DOHH2 (cell line): ENCODE results near the gene EPB41L3.
"Not testable (repeated sequence)": the region's sequence is repeated elsewhere in the genome, so short reads cannot be mapped to it uniquely, and the experiment has no call there.

ENCODE experiments used
- H3F3A ChIP-seq: fragments of 200-600 bp; sonication (generic), shearing (Covaris generic); 2 replicates; pipeline ENCODE4 v1.6.0; 2016; ENCODE audit warnings: antibody characterized with exemption, mild to moderate bottlenecking; ENCODE audit not compliant: control insufficient read depth, insufficient read depth
- H3K27ac ChIP-seq: fragments of 200-600 bp; sonication (generic); 2 replicates; pipeline ENCODE4 v1.5.1; 2014; ENCODE audit warnings: low read depth, mild to moderate bottlenecking, low read length, moderate library complexity
- H3K27me3 ChIP-seq: fragments of 200-600 bp; sonication (generic); 2 replicates; pipeline ENCODE4 v1.6.1; 2014; ENCODE audit warnings: mild to moderate bottlenecking, low read length, mixed read lengths; ENCODE audit not compliant: control insufficient read depth
- H3K36me3 ChIP-seq: fragments of 200-600 bp; sonication (generic); 2 replicates; pipeline ENCODE4 v1.6.1; 2014; ENCODE audit warnings: mild to moderate bottlenecking, low read length, moderate library complexity, mixed read lengths; ENCODE audit not compliant: control insufficient read depth
- H3K4me1 ChIP-seq: fragments of 200-600 bp; sonication (generic); 2 replicates; pipeline ENCODE4 v1.6.1; 2014; ENCODE audit warnings: mild to moderate bottlenecking, low read length, mixed read lengths; ENCODE audit not compliant: control insufficient read depth
- H3K4me2 ChIP-seq: fragments of 200-600 bp; sonication (generic); 2 replicates; pipeline ENCODE4 v1.6.0; 2014; ENCODE audit warnings: mild to moderate bottlenecking, low read length, moderate library complexity
- H3K4me3 ChIP-seq: fragments of 200-600 bp; sonication (generic); 2 replicates; pipeline ENCODE4 v1.5.1; 2014; ENCODE audit warnings: mild to moderate bottlenecking, low read length, mixed read lengths
- H3K79me2 ChIP-seq: fragments of 200-600 bp; sonication (generic); 2 replicates; pipeline ENCODE4 v1.6.1; 2014; ENCODE audit warnings: mild to moderate bottlenecking, low read length, mixed read lengths; ENCODE audit not compliant: control insufficient read depth
- H3K9me2 ChIP-seq: fragments of 200-600 bp; sonication (generic); replicated peaks from 2 replicates; pipeline ENCODE4 v1.6.1; 2014; ENCODE audit warnings: mild to moderate bottlenecking, low read length, mixed read lengths; ENCODE audit not compliant: control insufficient read depth
- H3K9me3 ChIP-seq: fragments of 200-600 bp; sonication (generic); 2 replicates; pipeline ENCODE4 v1.6.1; 2014; ENCODE audit warnings: antibody characterized with exemption, low read length, mixed read lengths; ENCODE audit not compliant: control insufficient read depth, insufficient read depth
- H4K20me1 ChIP-seq: fragments of 200-600 bp; sonication (generic); 2 replicates; pipeline ENCODE4 v1.6.0; 2014; ENCODE audit warnings: low read depth, mild to moderate bottlenecking, antibody characterized with exemption, low read length, moderate library complexity; ENCODE audit not compliant: control insufficient read depth, insufficient read depth
- CTCF ChIP-seq: fragments of 200-600 bp; sonication (generic); IDR thresholded peaks from one replicate; pipeline ENCODE4 v1.5.1; 2014; ENCODE audit warnings: antibody characterized with exemption, mild to moderate bottlenecking, low read depth, low read length; ENCODE audit not compliant: poor library complexity, severe bottlenecking
- EZH2phosphoT487 ChIP-seq: fragments of 200-600 bp; sonication (generic); IDR thresholded peaks from 2 replicates; pipeline ENCODE4 v1.6.1; 2017; ENCODE audit warnings: borderline replicate concordance, mild to moderate bottlenecking, antibody characterized with exemption, low read length, moderate library complexity, mixed read lengths

The EPB41L3 gene

GRCh38 chr18:5512176-5512575 is 31.6 kb downstream of the EPB41L3 start:
- no peak overlapping the region for H3K4me2 ChIP-seq
- H3K9me3 ChIP-seq = no peaks in the 10 kb centered on the region
- no peaks in the 10 kb centered on the region for H4K20me1 ChIP-seq
- H3K79me2 ChIP-seq = no peaks in the 10 kb centered on the region
- no peaks in the 10 kb centered on the region for H3K9me2 ChIP-seq
- no peak overlapping the region for H3K4me3 ChIP-seq
- no peak overlapping the region for H3K27ac ChIP-seq
- H3K27me3 ChIP-seq = no peaks in the 10 kb centered on the region
- no peaks in the 10 kb centered on the region for H3K36me3 ChIP-seq
- no peaks in the 10 kb centered on the region for H3F3A ChIP-seq
- no peaks in the 10 kb centered on the region for H3K4me1 ChIP-seq
- no peak for TF ChIP-seq CTCF

GRCh38 chr18:5511541-5511940 is 32.3 kb downstream of the EPB41L3 start:
- not testable (repeated sequence) for H3K9me3 ChIP-seq, H3K4me1 ChIP-seq, H3K27me3 ChIP-seq, H3K36me3 ChIP-seq, H3K9me2 ChIP-seq, H3K79me2 ChIP-seq, H3K27ac ChIP-seq, H3K4me2 ChIP-seq, H4K20me1 ChIP-seq, H3K4me3 ChIP-seq, H3F3A ChIP-seq

GRCh38 chr18:5510135-5510846 is 33.5 kb downstream of the EPB41L3 start:
- Histone ChIP-seq H3K9me2 (no peaks in the 10 kb centered on the region), H3K79me2 (no peaks in the 10 kb centered on the region), H3K36me3 (no peaks in the 10 kb centered on the region), H3K9me3 (no peaks in the 10 kb centered on the region), H3K4me3 (no peak overlapping the region), H3K27ac (no peak overlapping the region), H3K4me1 (no peaks in the 10 kb centered on the region), H3K4me2 (no peak overlapping the region), H3F3A (no peaks in the 10 kb centered on the region), H4K20me1 (no peaks in the 10 kb centered on the region), H3K27me3 (no peaks in the 10 kb centered on the region)
- TF ChIP-seq EZH2phosphoT487 (no peak), CTCF (no peak)

GRCh38 chr18:5508821-5509220 is 35.0 kb downstream of the EPB41L3 start:
- no peaks in the 10 kb centered on the region for H3F3A ChIP-seq

More at GRCh38 chr18:5508821-5509220, 35.0 kb downstream of the EPB41L3 start:
- Histone ChIP-seq H3K27ac (no peak overlapping the region), H3K9me2 (no peaks in the 10 kb centered on the region), H3K79me2 (no peaks in the 10 kb centered on the region), H3K4me1 (no peaks in the 10 kb centered on the region), H4K20me1 (no peaks in the 10 kb centered on the region), H3K4me3 (no peak overlapping the region), H3K4me2 (no peak overlapping the region), H3K9me3 (no peaks in the 10 kb centered on the region), H3K36me3 (no peaks in the 10 kb centered on the region), H3K27me3 (no peaks in the 10 kb centered on the region)
- TF ChIP-seq EZH2phosphoT487 (no peak), CTCF (no peak)
